H9 (cell line): ENCODE data around the gene ZNF658. TPM values are rescaled to one million over a fixed set of nuclear protein-coding genes. Genes with fewer than 3 reads are reported as not detected.
"Not testable (repeated sequence)": the region's sequence is repeated elsewhere in the genome, so short reads cannot be mapped to it uniquely, and the experiment has no call there.

Experiments used
- DNase-seq: peaks from one replicate; pipeline ENCODE4 v3.0.0-alpha.2; 2017
- H2AFZ ChIP-seq: one replicate; pipeline ENCODE4 v1.6.1; 2013; ENCODE audit warnings: mild to moderate bottlenecking, low read length, control low read depth, moderate library complexity
- H2AK5ac ChIP-seq: 2 replicates; pipeline ENCODE4 v1.6.1; 2013; ENCODE audit warnings: low read length, control low read depth, mixed read lengths; ENCODE audit not compliant: insufficient read length
- H2BK120ac ChIP-seq: one replicate; pipeline ENCODE4 v1.6.1; 2013; ENCODE audit warnings: low read depth, mild to moderate bottlenecking, low read length, control low read depth, inconsistent platforms; ENCODE audit not compliant: poor library complexity, severe bottlenecking
- H2BK12ac ChIP-seq: 2 replicates; pipeline ENCODE4 v1.6.1; 2013; ENCODE audit warnings: low read length, control low read depth, mixed read lengths, low read depth; ENCODE audit not compliant: insufficient read length
- H2BK15ac ChIP-seq: 2 replicates; pipeline ENCODE4 v1.6.1; 2013; ENCODE audit warnings: low read depth, low read length, control low read depth
- H2BK20ac ChIP-seq: one replicate; pipeline ENCODE4 v1.6.1; 2013; ENCODE audit warnings: low read depth, mild to moderate bottlenecking, low read length, control low read depth, inconsistent platforms; ENCODE audit not compliant: poor library complexity, severe bottlenecking
- H2BK5ac ChIP-seq: 2 replicates; pipeline ENCODE4 v1.6.1; 2013; ENCODE audit warnings: low read length, control low read depth, mixed read lengths; ENCODE audit not compliant: insufficient read length
- H3K14ac ChIP-seq: 2 replicates; pipeline ENCODE4 v1.6.1; 2013; ENCODE audit warnings: low read length, control low read depth; ENCODE audit not compliant: insufficient read depth
- H3K18ac ChIP-seq: 2 replicates; pipeline ENCODE4 v1.6.1; 2013; ENCODE audit warnings: low read depth, mild to moderate bottlenecking, mixed read lengths, low read length, control low read depth; ENCODE audit not compliant: insufficient read length
- H3K23ac ChIP-seq: 2 replicates; pipeline ENCODE4 v1.6.1; 2013; ENCODE audit warnings: low read length, control low read depth, mixed read lengths, low read depth; ENCODE audit not compliant: insufficient read length
- H3K23me2 ChIP-seq: 2 replicates; pipeline ENCODE4 v1.6.1; 2013; ENCODE audit warnings: low read depth, mild to moderate bottlenecking, mixed read lengths, low read length, control low read depth; ENCODE audit not compliant: insufficient read length, poor library complexity, severe bottlenecking
- H3K27ac ChIP-seq: 2 replicates; pipeline ENCODE4 v1.5.1; 2013; ENCODE audit warnings: low read length, control low read depth, mixed read lengths, low read depth; ENCODE audit not compliant: insufficient read length
- H3K27me3 ChIP-seq: 2 replicates; pipeline ENCODE4 v1.6.1; 2013; ENCODE audit warnings: low read length, control low read depth, inconsistent platforms; ENCODE audit not compliant: insufficient read depth
- H3K4ac ChIP-seq: 2 replicates; pipeline ENCODE4 v1.6.1; 2013; ENCODE audit warnings: low read depth, mild to moderate bottlenecking, control low read depth, inconsistent platforms, low read length, moderate library complexity
- H3K4me1 ChIP-seq: 2 replicates; pipeline ENCODE4 v1.6.1; 2013; ENCODE audit warnings: low read length, control low read depth, inconsistent platforms; ENCODE audit not compliant: insufficient read depth
- H3K4me2 ChIP-seq: 2 replicates; pipeline ENCODE4 v1.6.1; 2013; ENCODE audit warnings: low read length, control low read depth, mixed read lengths; ENCODE audit not compliant: insufficient read length, insufficient read depth
- H3K56ac ChIP-seq: 2 replicates; pipeline ENCODE4 v1.6.1; 2013; ENCODE audit warnings: low read depth, mild to moderate bottlenecking, mixed read lengths, low read length, control low read depth; ENCODE audit not compliant: insufficient read length
- H3K79me1 ChIP-seq: 2 replicates; pipeline ENCODE4 v1.6.1; 2013; ENCODE audit warnings: low read depth, mild to moderate bottlenecking, moderate library complexity, low read length, control low read depth, inconsistent platforms; ENCODE audit not compliant: insufficient read depth, poor library complexity, severe bottlenecking
- H3K79me2 ChIP-seq: 2 replicates; pipeline ENCODE4 v1.6.1; 2013; ENCODE audit warnings: low read length, control low read depth, inconsistent platforms; ENCODE audit not compliant: insufficient read depth
- H3K9ac ChIP-seq: 2 replicates; pipeline ENCODE4 v1.6.1; 2013; ENCODE audit warnings: low read length, control low read depth, mixed read lengths; ENCODE audit not compliant: insufficient read length; ENCODE audit errors: extremely low read depth
- H3K9me3 ChIP-seq: one replicate; pipeline ENCODE4 v1.6.1; 2013; ENCODE audit warnings: low read depth, low read length, inconsistent platforms; ENCODE audit not compliant: control insufficient read depth
- H3T11ph ChIP-seq: one replicate; pipeline ENCODE4 v1.6.1; 2013; ENCODE audit warnings: mild to moderate bottlenecking, low read length, control low read depth, inconsistent platforms
- H4K20me1 ChIP-seq: one replicate; pipeline ENCODE4 v1.6.1; 2013; ENCODE audit not compliant: control insufficient read depth, insufficient read length, insufficient read depth
- H4K5ac ChIP-seq: 2 replicates; pipeline ENCODE4 v1.6.1; 2013; ENCODE audit warnings: low read depth, mild to moderate bottlenecking, mixed read lengths, low read length, control low read depth; ENCODE audit not compliant: insufficient read length
- H4K8ac ChIP-seq: replicated peaks from 2 replicates; pipeline ENCODE4 v1.6.1; 2013; ENCODE audit warnings: low read length, control low read depth, mixed read lengths, low read depth; ENCODE audit not compliant: insufficient read length
- H4K91ac ChIP-seq: 2 replicates; pipeline ENCODE4 v1.6.1; 2013; ENCODE audit warnings: low read depth, mild to moderate bottlenecking, moderate library complexity, mixed read lengths, low read length, control low read depth; ENCODE audit not compliant: insufficient read length
- H3K27ac Mint-ChIP-seq, 3 experiments: 2 replicates in 2 of 3; 3 replicates in 1 of 3; pipeline ENCODE4 v1.8.0; 2020 to 2021; ENCODE audit warnings: mixed read lengths in 3 of 3, mild to moderate bottlenecking in 1 of 3, moderate library complexity in 1 of 3
- H3K27me3 Mint-ChIP-seq: 2 replicates; pipeline ENCODE4 v1.8.0; 2021; ENCODE audit warnings: low read depth, mild to moderate bottlenecking, moderate library complexity, mixed read lengths
- H3K36me3 Mint-ChIP-seq, 3 experiments: 2 replicates in 2 of 3; 3 replicates in 1 of 3; pipeline ENCODE4 v1.8.0; 2020 to 2021; ENCODE audit warnings: low read depth in 3 of 3, mixed read lengths in 3 of 3; ENCODE audit not compliant: insufficient read depth in 1 of 3
- H3K4me1 Mint-ChIP-seq, 2 experiments: 2 replicates each; pipeline ENCODE4 v1.8.0; 2020; ENCODE audit warnings: mixed read lengths in 2 of 2
- H3K4me3 Mint-ChIP-seq, 2 experiments: 2 replicates in 1 of 2; 3 replicates in 1 of 2; pipeline ENCODE4 v1.8.0; 2020 to 2021; ENCODE audit warnings: mild to moderate bottlenecking in 2 of 2, mixed read lengths in 2 of 2, moderate library complexity in 1 of 2
- H3K9me3 Mint-ChIP-seq, 2 experiments: 2 replicates in 1 of 2; 3 replicates in 1 of 2; pipeline ENCODE4 v1.8.0; 2020; ENCODE audit warnings: mild to moderate bottlenecking in 2 of 2, mixed read lengths in 2 of 2, moderate library complexity in 1 of 2
- WGBS: extraction: QIAGEN DNeasy Blood & Tissue Kit; methylation state at CpG from one replicate; pipeline ENCODE4 v1.1.7; 2013; ENCODE audit warnings: missing lambda C conversion rate, low lambda C conversion rate, mixed read lengths; ENCODE audit not compliant: insufficient read length; ENCODE audit errors: extremely low coverage; 5-methylcytosine and 5-hydroxymethylcytosine counted together
- long read RNA-seq: library from polyadenylated mRNA; unstranded; transcript quantifications from one replicate; pipeline ENCODE4 v2.0.0, GENCODE V29; 2020
- total RNA-seq: library from RNA; stranded (reverse); gene quantifications from 2 replicates; pipeline ENCODE4 v1.2.1, GENCODE V29; 2021

ZNF658 gene
- 3.6 and 4.9 TPM in 2 replicates for total RNA-seq
- long read RNA-seq, full-length matches to known transcripts: 14 of 21 reads
- long read RNA-seq, partial matches to known transcripts: 1 of 21 reads
- long read RNA-seq, other reads (novel, unspliced or antisense): 6 of 21 reads

DNA sequence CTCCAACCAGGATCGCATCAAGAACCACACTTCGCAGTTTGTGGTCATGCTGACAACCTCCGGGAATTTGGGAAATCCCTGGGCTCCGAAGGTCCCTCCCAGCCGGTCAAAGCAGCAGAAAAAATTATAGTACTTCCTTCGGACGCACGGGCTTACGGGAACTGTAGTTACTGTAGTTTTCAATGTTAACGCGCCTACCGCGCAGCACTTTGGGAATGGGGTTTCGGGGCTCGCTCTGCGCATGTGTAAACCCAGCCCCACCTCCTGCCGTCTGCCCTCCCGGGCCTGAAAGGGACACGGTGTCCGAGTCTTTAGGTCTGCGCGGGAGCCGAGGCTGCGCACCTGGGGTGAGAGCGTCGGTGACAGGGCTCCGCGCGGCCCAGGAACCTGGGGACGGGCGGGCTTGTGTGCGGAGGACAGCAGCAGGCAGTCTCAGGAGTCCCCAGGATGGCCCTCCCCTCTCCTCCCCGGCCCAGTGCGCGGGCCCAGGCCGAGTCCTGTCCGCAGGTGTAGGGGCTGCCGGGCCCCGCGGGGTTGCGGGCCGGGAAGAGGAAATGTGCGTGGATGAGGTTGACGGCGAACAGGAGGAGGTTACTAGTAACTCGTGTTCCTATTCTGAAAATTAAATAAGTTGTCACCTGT, at the start of gene ZNF658:
Gene ZNF658, plus strand, starts transcription at position 236 of the 642 bp plus-strand sequence. CDS start 2,837 bp downstream, outside the sequence.
- H3K4me2 ChIP-seq: peak within 1 kb of the TSS; percentile 25
- H3K4ac ChIP-seq, H2BK15ac ChIP-seq, H4K91ac ChIP-seq, H3K4me1 Mint-ChIP-seq, H3K4me1 ChIP-seq, H4K20me1 ChIP-seq, H2AK5ac ChIP-seq, H3K9me3 ChIP-seq, H2BK120ac ChIP-seq, H3K27me3 Mint-ChIP-seq, H2BK20ac ChIP-seq, H3K9ac ChIP-seq, H3K14ac ChIP-seq, H3K79me2 ChIP-seq, H2BK12ac ChIP-seq, H3K9me3 Mint-ChIP-seq, H3K18ac ChIP-seq, H4K8ac ChIP-seq, H3K79me1 ChIP-seq, H2BK5ac ChIP-seq, H3K23me2 ChIP-seq, H3K27me3 ChIP-seq, H3K27ac ChIP-seq, H3K27ac Mint-ChIP-seq, H3T11ph ChIP-seq, H3K56ac ChIP-seq, H4K5ac ChIP-seq, H3K23ac ChIP-seq, H2AFZ ChIP-seq: not testable (repeated sequence)
- no CpG with 5 or more reads among the region's 46 CpGs for WGBS
- H3K36me3 Mint-ChIP-seq: peaks cover 4 to 11% (median 4%) of the 10 kb centered on the region in 3 experiments; a peak in 6 of 7 replicates
- peak; percentile 85 for DNase-seq
- peak within 1 kb of the TSS; percentile 75 to 89 for H3K4me3 Mint-ChIP-seq

DNA sequence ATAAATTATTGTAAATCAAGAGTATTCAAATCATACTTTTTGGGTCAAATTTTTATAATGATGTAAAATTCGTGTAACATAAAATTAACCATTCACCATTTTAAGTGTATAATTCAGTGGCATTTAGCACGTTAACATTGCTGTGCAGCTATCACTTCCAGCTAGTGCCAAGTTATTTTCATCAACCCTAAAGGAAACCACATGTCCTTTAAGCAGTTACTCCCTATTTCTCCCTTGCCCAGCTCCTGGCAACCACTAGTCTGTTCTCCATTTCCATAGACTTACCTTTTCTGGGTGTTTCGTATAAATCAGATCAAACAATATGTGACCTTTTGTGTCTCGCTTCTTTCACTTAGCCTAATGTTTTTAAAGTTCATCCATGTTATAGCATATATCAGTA, 38.8 kb upstream of the ZNF658 start:
- not testable (repeated sequence) for DNase-seq, H3K27me3 ChIP-seq, H3K4me1 Mint-ChIP-seq, H3K27ac Mint-ChIP-seq, H4K8ac ChIP-seq, H2BK5ac ChIP-seq, H3K36me3 Mint-ChIP-seq, H2BK12ac ChIP-seq, H2BK120ac ChIP-seq, H3K79me1 ChIP-seq, H2BK15ac ChIP-seq, H3K9me3 Mint-ChIP-seq, H3K79me2 ChIP-seq, H3K18ac ChIP-seq, H3K23me2 ChIP-seq, H4K91ac ChIP-seq, H3K14ac ChIP-seq, H2BK20ac ChIP-seq, H3T11ph ChIP-seq, H2AFZ ChIP-seq, H4K5ac ChIP-seq, H2AK5ac ChIP-seq, H3K4me3 Mint-ChIP-seq, H3K9ac ChIP-seq, H3K9me3 ChIP-seq, H3K27me3 Mint-ChIP-seq, H3K23ac ChIP-seq, H3K56ac ChIP-seq, H3K4me1 ChIP-seq, H3K4me2 ChIP-seq, H3K4ac ChIP-seq, H3K27ac ChIP-seq, H4K20me1 ChIP-seq
- no CpG with 5 or more reads among the region's 4 CpGs for WGBS
